ENCODE measurements around the gene TMEM259. TPM values are rescaled to one million over a fixed set of nuclear protein-coding genes. Genes with fewer than 3 reads are reported as not detected.

Gene TMEM259
- total RNA-seq, 1 experiment from 2014 or later, result 171 TPM

DNA sequence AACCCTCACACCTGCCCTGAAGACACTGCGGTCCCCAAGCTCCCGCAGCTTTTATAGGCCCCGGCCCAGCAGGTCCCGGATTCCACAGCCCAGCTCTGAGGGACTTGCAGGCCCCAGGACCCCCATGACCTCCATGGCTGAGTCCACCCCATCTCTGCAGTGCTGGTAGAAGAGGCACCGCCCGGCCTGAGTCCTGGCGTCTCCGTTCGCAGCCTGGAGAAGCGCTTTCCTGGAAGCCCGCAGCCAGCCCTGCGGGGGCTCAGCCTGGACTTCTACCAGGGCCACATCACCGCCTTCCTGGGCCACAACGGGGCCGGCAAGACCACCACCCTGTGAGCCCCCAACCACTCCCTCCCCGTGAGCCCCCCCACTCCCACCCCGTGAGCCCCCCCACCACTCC lies 28.2 kb upstream of the TMEM259 start:
- Histone ChIP-seq H2BK5ac (ENCODE audit: insufficient read length, low read length) (no peak overlapping the region), H3K79me1 (ENCODE audit: insufficient read depth, low read depth, low read length, poor library complexity, severe bottlenecking) (no peaks in the 10 kb centered on the region), H3K4me1 (ENCODE audit: insufficient read depth, low read length) (no peaks in the 10 kb centered on the region; the same call in 1 of the 2 replicates), H4K91ac (ENCODE audit: insufficient read length, low read depth, low read length) (no peak overlapping the region), H2BK15ac (ENCODE audit: low read depth, low read length) (no peak overlapping the region), H3K9me3 (ENCODE audit: control insufficient read depth, low read depth, low read length) (no peaks in the 10 kb centered on the region), H2BK20ac (ENCODE audit: low read depth, low read length, poor library complexity, severe bottlenecking) (no peak overlapping the region), H4K5ac (ENCODE audit: insufficient read length, low read depth, low read length) (no peak overlapping the region), H3K23ac (ENCODE audit: insufficient read length, low read depth, low read length) (no peak overlapping the region), H3K4me2 (ENCODE audit: insufficient read depth, insufficient read length, low read length) (no peak overlapping the region), H2BK120ac (ENCODE audit: low read depth, low read length, poor library complexity, severe bottlenecking) (no peak overlapping the region), H2BK12ac (ENCODE audit: insufficient read length, low read depth, low read length) (no peak overlapping the region), H3K18ac (ENCODE audit: insufficient read length, low read depth, low read length) (no peak overlapping the region), H3K9ac (ENCODE audit: extremely low read depth, insufficient read length, low read length) (no peak overlapping the region), H3K79me2 (ENCODE audit: insufficient read depth, low read length) (no peaks in the 10 kb centered on the region), H2AK5ac (ENCODE audit: insufficient read length, low read length) (no peak overlapping the region), H3K14ac (ENCODE audit: insufficient read depth, low read length) (no peak overlapping the region), H4K20me1 (ENCODE audit: control insufficient read depth, insufficient read depth, insufficient read length) (no peaks in the 10 kb centered on the region), H3K23me2 (ENCODE audit: insufficient read length, low read depth, low read length, poor library complexity, severe bottlenecking) (no peaks in the 10 kb centered on the region), H2AFZ (ENCODE audit: low read length) (no peak overlapping the region), H3K27ac (ENCODE audit: insufficient read length, low read depth, low read length) (no peak overlapping the region), H3K4ac (ENCODE audit: low read depth, low read length) (no peak overlapping the region), H4K8ac (replicated peaks; ENCODE audit: insufficient read length, low read depth, low read length) (no peak overlapping the region), H3T11ph (ENCODE audit: low read length) (no peak overlapping the region), H3K27me3 (ENCODE audit: insufficient read depth, low read length) (no peaks in the 10 kb centered on the region), H3K56ac (ENCODE audit: insufficient read length, low read depth, low read length) (no peak overlapping the region)
- TF ChIP-seq, protein P1, sequence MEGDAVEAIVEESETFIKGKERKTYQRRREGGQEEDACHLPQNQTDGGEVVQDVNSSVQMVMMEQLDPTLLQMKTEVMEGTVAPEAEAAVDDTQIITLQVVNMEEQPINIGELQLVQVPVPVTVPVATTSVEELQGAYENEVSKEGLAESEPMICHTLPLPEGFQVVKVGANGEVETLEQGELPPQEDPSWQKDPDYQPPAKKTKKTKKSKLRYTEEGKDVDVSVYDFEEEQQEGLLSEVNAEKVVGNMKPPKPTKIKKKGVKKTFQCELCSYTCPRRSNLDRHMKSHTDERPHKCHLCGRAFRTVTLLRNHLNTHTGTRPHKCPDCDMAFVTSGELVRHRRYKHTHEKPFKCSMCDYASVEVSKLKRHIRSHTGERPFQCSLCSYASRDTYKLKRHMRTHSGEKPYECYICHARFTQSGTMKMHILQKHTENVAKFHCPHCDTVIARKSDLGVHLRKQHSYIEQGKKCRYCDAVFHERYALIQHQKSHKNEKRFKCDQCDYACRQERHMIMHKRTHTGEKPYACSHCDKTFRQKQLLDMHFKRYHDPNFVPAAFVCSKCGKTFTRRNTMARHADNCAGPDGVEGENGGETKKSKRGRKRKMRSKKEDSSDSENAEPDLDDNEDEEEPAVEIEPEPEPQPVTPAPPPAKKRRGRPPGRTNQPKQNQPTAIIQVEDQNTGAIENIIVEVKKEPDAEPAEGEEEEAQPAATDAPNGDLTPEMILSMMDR (conservative IDR thresholded peaks at IDR 0.05), result no peak
- Mint-ChIP-seq H3K27ac (no peak overlapping the region), H3K36me3 (ENCODE audit: insufficient read depth in 1 of 3, low read depth in 3 of 3) (peaks cover 0 to 8% (median 2%) of the 10 kb centered on the region in 3 experiments; a peak in 2 of 7 replicates), H3K4me3 (no peak overlapping the region), H3K4me1 (peaks cover 2 to 19% of the 10 kb centered on the region in 2 experiments; a peak in 3 of 4 replicates), H3K9me3 (no peaks in the 10 kb centered on the region), H3K27me3 (ENCODE audit: low read depth) (no peaks in the 10 kb centered on the region)
- no CpG with 5 or more reads among the region's 17 CpGs for WGBS (ENCODE audit: extremely low coverage, insufficient read length, low lambda C conversion rate)
- peak; percentile 24 for DNase-seq

Measured in H9 (cell line).